K562 (cell line): Measurements from ENCODE around the gene SEPTIN8. TPM values are rescaled to one million over a fixed set of nuclear protein-coding genes. Genes with fewer than 3 reads are reported as not detected.

Experiments
- ATAC-seq: fragments of 200-7000 bp; cut with Tn5 transposase; 3 replicates; pipeline ENCODE4 v1.9.1; 2020; ENCODE audit warnings: moderate library complexity
- BruUV-seq: library from RNA; stranded (reverse); fragments of 400-500 nt; replicated peaks from 2 replicates; lab custom pipeline; 2021; lab: Mats Ljungman, UMichigan
- CTCF ChIA-PET: fragments of 300-600 bp; formaldehyde crosslinking; extraction: SDS; loops from one replicate; lab custom pipeline; 2021; ENCODE audit warnings: low intra/inter-chr PET ratio; lab: Yijun Ruan, JAX
- POLR2A ChIA-PET: fragments of 300-600, 350-650 bp; sonication (Branson Sonifier 250); formaldehyde crosslinking; extraction: SDS; loops from one replicate; lab custom pipeline; 2021; ENCODE audit warnings: antibody characterized with exemption, inconsistent platforms; lab: Yijun Ruan, JAX
- DNase-seq, 4 experiments: peaks; one replicate each; pipeline versions ENCODE4 v3.0.0 to v3.0.0-alpha.2; 2011 to 2018; ENCODE audit warnings: low spot score in 3 of 4, mixed read lengths in 3 of 4; ENCODE audit errors: extremely low read depth in 1 of 4
- FAIRE-seq: peaks from 2 replicates; lab custom pipeline; 2011; peaks lifted over from hg19 to GRCh38; lab: Jason Lieb, UNC
- H2AFZ ChIP-seq: 2 replicates; pipeline ENCODE4 v1.6.0; 2011; ENCODE audit warnings: low read depth, low read length, control low read depth, inconsistent platforms
- H3K27ac ChIP-seq: fragments of 200-600 bp; 3 replicates; pipeline ENCODE4 v1.8.0; 2011; ENCODE audit warnings: low read depth, mild to moderate bottlenecking, control low read depth, inconsistent platforms, low read length, moderate library complexity, mixed read lengths; ENCODE audit errors: extremely low read depth
- H3K27me3 ChIP-seq, 2 experiments: fragments of 300-600 bp in 1 of 2; 2 replicates in 1 of 2; 3 replicates in 1 of 2; pipeline versions ENCODE4 v1.6.0 to v1.8.0; 2011; ENCODE audit warnings: inconsistent platforms in 2 of 2, low read length in 2 of 2, mild to moderate bottlenecking in 1 of 2, mixed read lengths in 1 of 2, moderate library complexity in 1 of 2; ENCODE audit not compliant: control insufficient read depth in 2 of 2, insufficient read depth in 2 of 2
- H3K36me3 ChIP-seq: fragments of 300-600 bp; 3 replicates; pipeline ENCODE4 v1.8.0; 2011; ENCODE audit warnings: mild to moderate bottlenecking, low read length, inconsistent platforms; ENCODE audit not compliant: control insufficient read depth, insufficient read depth
- H3K4me1 ChIP-seq, 2 experiments: fragments of 200-600 bp in 1 of 2; replicated peaks in 1 of 2; 2 replicates in 1 of 2; 3 replicates in 1 of 2; pipeline versions ENCODE4 v1.5.1 to v1.8.0; 2011; ENCODE audit warnings: inconsistent platforms in 2 of 2, low read length in 2 of 2, mild to moderate bottlenecking in 1 of 2, mixed read lengths in 1 of 2, moderate library complexity in 1 of 2; ENCODE audit not compliant: control insufficient read depth in 2 of 2, insufficient read depth in 2 of 2
- H3K4me2 ChIP-seq: 2 replicates; pipeline ENCODE4 v1.6.1; 2011; ENCODE audit warnings: low read length, control low read depth, inconsistent platforms, mixed read lengths; ENCODE audit not compliant: insufficient read depth
- H3K4me3 ChIP-seq: fragments of 200-600 bp; sonication (generic), shearing (Covaris generic); 2 replicates; pipeline ENCODE4 v1.5.1; 2016; ENCODE audit warnings: control low read depth, inconsistent platforms
- H3K79me2 ChIP-seq: fragments of 200-600 bp; 3 replicates; pipeline ENCODE4 v1.8.0; 2011; ENCODE audit warnings: low read length, inconsistent platforms; ENCODE audit not compliant: control insufficient read depth, insufficient read depth
- H3K9ac ChIP-seq, 2 experiments: 2 replicates each; pipeline versions ENCODE4 v1.6.0 to v1.6.1; 2011; ENCODE audit warnings: low read depth in 2 of 2, low read length in 2 of 2, control low read depth in 1 of 2, inconsistent platforms in 1 of 2, mild to moderate bottlenecking in 1 of 2, mixed read lengths in 1 of 2; ENCODE audit not compliant: insufficient read depth in 1 of 2
- H3K9me1 ChIP-seq: one replicate; pipeline ENCODE4 v1.6.0; 2011; ENCODE audit warnings: inconsistent platforms, mild to moderate bottlenecking, low read length, moderate library complexity; ENCODE audit not compliant: control insufficient read depth, insufficient read depth
- H3K9me3 ChIP-seq: replicated peaks from 2 replicates; pipeline ENCODE4 v1.5.1; 2011; ENCODE audit warnings: low read depth, low read length, inconsistent platforms; ENCODE audit not compliant: control insufficient read depth, insufficient read depth
- H4K20me1 ChIP-seq: replicated peaks from 2 replicates; pipeline ENCODE4 v1.6.1; 2011; ENCODE audit warnings: low read length, inconsistent platforms, mixed read lengths; ENCODE audit not compliant: control insufficient read depth, insufficient read depth
- ARID2 ChIP-seq: fragments of 450-650 bp; IDR thresholded peaks from 2 replicates; pipeline ENCODE4 v1.6.1; 2017; ENCODE audit warnings: antibody characterized with exemption, mild to moderate bottlenecking
- DMBX1 ChIP-seq: fragments of 250-450 bp; sonication (Bioruptor Pico); IDR thresholded peaks from 2 replicates; pipeline ENCODE4 v1.8.0; 2022; ENCODE audit warnings: inconsistent platforms, mild to moderate bottlenecking, moderate library complexity, borderline replicate concordance
- EGR1 ChIP-seq: fragments of 450-650 bp; conservative IDR thresholded peaks from 2 replicates; pipeline ENCODE4 v1.6.1; 2017; ENCODE audit warnings: mild to moderate bottlenecking
- LARP7 ChIP-seq: fragments of 450-650 bp; IDR thresholded peaks from 2 replicates; pipeline ENCODE4 v1.6.1; 2016
- MIER1 ChIP-seq: fragments of 450-650 bp; IDR thresholded peaks from 2 replicates; pipeline ENCODE4 v1.6.1; 2016; ENCODE audit warnings: antibody characterized with exemption, mild to moderate bottlenecking, low read depth
- POLR2AphosphoS2 ChIP-seq: IDR thresholded peaks from 2 replicates; pipeline ENCODE4 v1.6.1; 2012; ENCODE audit warnings: low read length, improper control_type of control experiment
- ZBTB33 ChIP-seq: sonication (generic); formaldehyde crosslinking; IDR thresholded peaks from 2 replicates; pipeline ENCODE4 v1.8.1; 2023; ENCODE audit warnings: mild to moderate bottlenecking, missing genetic modification reagents
- ZC3H8 ChIP-seq: fragments of 450-650 bp; IDR thresholded peaks from 2 replicates; pipeline ENCODE4 v1.6.1; 2017
- ZNF174 ChIP-seq: fragments of 250-450 bp; sonication (Bioruptor Pico); IDR thresholded peaks from 2 replicates; pipeline ENCODE4 v1.4.0; 2020; ENCODE audit warnings: mild to moderate bottlenecking
- ZNF197 ChIP-seq: fragments of 200-800 bp; sonication (Bioruptor generic); IDR thresholded peaks from 2 replicates; pipeline ENCODE4 v1.6.1; 2016; ENCODE audit warnings: low read depth, missing genetic modification characterization, missing compliant biosample characterization
- ZNF384 ChIP-seq: IDR thresholded peaks from 2 replicates; pipeline ENCODE4 v1.6.1; 2012; ENCODE audit warnings: low read depth, low read length, improper control_type of control experiment
- WGBS: fragments of 100-300 bp; shearing (Covaris generic); methylation state at CpG from one replicate; pipeline ENCODE4 v1.1.6; 2016; ENCODE audit warnings: low coverage, mixed read lengths; ENCODE audit not compliant: insufficient coverage; ENCODE audit errors: missing lambda C conversion rate; 5-methylcytosine and 5-hydroxymethylcytosine counted together
- in situ Hi-C: fragments of 300-500 bp; cut with MboI; formaldehyde crosslinking; loops from 4 replicates; pipeline ENCODE4 v1.15.0; 2018; ENCODE audit warnings: inconsistent platforms, mixed read lengths
- intact Hi-C: fragments of 100-400 bp; cut with micrococcal nuclease; formaldehyde crosslinking; loops from 2 replicates; pipeline ENCODE4 v1.14.2; 2022
- polyA plus RNA-seq, 8 experiments: library from polyadenylated mRNA; depleted of rRNA in 4 of 8; stranded (reverse) in 5 of 8; unstranded in 3 of 8; fragments of >200 nt; fragmentation: Nextera tagmentation in 2 of 8; fragmentation: Illumina TruSeq in 1 of 8; extraction: Ambion mirVana in 2 of 8; extraction: Trizol in 1 of 8; gene quantifications; 2 replicates each; pipeline versions ENCODE4 v1.2.1 to v1.2.3, GENCODE V29; 2011 to 2014; ENCODE audit warnings: inconsistent platforms in 1 of 8, missing spikeins in 1 of 8
- total RNA-seq, 7 experiments: library from RNA; depleted of rRNA in 6 of 7; stranded (reverse); fragments of >200 nt in 6 of 7; fragmentation: Illumina TruSeq in 2 of 7; extraction: Trizol in 2 of 7; gene quantifications; 2 replicates each; pipeline versions ENCODE4 v1.2.1 to v1.2.3, GENCODE V29; 2011 to 2021; ENCODE audit warnings: low replicate concordance in 1 of 7
- TF ChIP-seq, protein P1 (sequence below): fragments of 250-450 bp; sonication (Bioruptor Pico); IDR thresholded peaks from 2 replicates; pipeline ENCODE4 v1.5.0; 2020; ENCODE audit warnings: mild to moderate bottlenecking, borderline replicate concordance

Gene SEPTIN8
- total and polyA plus RNA-seq, 9 of the 15 experiments (the other 6 are each of a cell fraction or from before 2014, with no cell fraction given): 19.3 to 142 (median 101) TPM

- DNase-seq (no peak), ATAC-seq (no peak), FAIRE-seq (no peak)
- Histone ChIP-seq H2AFZ (no peak overlapping the region), H3K4me2 (no peak overlapping the region), H3K9me3 (no peaks in the 10 kb centered on the region), H4K20me1 (no peaks in the 10 kb centered on the region), H3K27ac (no peak overlapping the region), H3K9ac (no peak overlapping the region), H3K36me3 (peaks cover 51% of the 10 kb centered on the region; the same call in 2 of the 3 replicates), H3K9me1 (no peaks in the 10 kb centered on the region), H3K79me2 (peaks cover 13% of the 10 kb centered on the region), H3K4me3 (no peak overlapping the region), H3K4me1 (peaks cover 11 to 27% of the 10 kb centered on the region in 2 experiments; a peak in 4 of 5 replicates), H3K27me3 (no peaks in the 10 kb centered on the region)
- 83% methylated on average over 3 of the region's 3 CpGs for WGBS
- in situ Hi-C loops (no loop called here), intact Hi-C loops (loop anchor here (5.0 kb wide), 2 partner anchors 162 to 232 kb away; no protein-coding TSS in a partner anchor)
- no TSS peak for BruUV-seq
- POLR2A ChIA-PET: interaction anchor here (0.7 to 1.3 kb wide), 4 partner anchors 23 to 1184 kb away, joined by 3 to 5 read pairs (median 3); no protein-coding TSS in a partner anchor
- CTCF ChIA-PET: no interaction called here
- TF ChIP-seq ZNF197 (CRISPR knock-in tag): no peak
- no peak for TF ChIP-seq LARP7
- no peak for TF ChIP-seq ZBTB33 (CRISPR knock-in tag)
- TF ChIP-seq DMBX1 (CRISPR knock-in tag): no peak
- TF ChIP-seq ZNF174 (CRISPR knock-in tag): no peak
- no peak for TF ChIP-seq ZNF384
- no peak for TF ChIP-seq MIER1
- no peak for TF ChIP-seq POLR2AphosphoS2
- TF ChIP-seq, protein P1, sequence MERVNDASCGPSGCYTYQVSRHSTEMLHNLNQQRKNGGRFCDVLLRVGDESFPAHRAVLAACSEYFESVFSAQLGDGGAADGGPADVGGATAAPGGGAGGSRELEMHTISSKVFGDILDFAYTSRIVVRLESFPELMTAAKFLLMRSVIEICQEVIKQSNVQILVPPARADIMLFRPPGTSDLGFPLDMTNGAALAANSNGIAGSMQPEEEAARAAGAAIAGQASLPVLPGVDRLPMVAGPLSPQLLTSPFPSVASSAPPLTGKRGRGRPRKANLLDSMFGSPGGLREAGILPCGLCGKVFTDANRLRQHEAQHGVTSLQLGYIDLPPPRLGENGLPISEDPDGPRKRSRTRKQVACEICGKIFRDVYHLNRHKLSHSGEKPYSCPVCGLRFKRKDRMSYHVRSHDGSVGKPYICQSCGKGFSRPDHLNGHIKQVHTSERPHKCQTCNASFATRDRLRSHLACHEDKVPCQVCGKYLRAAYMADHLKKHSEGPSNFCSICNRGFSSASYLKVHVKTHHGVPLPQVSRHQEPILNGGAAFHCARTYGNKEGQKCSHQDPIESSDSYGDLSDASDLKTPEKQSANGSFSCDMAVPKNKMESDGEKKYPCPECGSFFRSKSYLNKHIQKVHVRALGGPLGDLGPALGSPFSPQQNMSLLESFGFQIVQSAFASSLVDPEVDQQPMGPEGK (CRISPR knock-in tag): no peak
- TF ChIP-seq EGR1: no peak
- no peak for TF ChIP-seq ARID2
- no peak for TF ChIP-seq ZC3H8
Observed at GRCh38 chr5:132824426-132824825, 47.4 kb upstream of the SEPTIN8 start.
